ENCODE measurements around the gene TMEM154.
A peak's percentile ranks its signal among the peaks of the same experiment; 100 is the strongest.

TMEM154 gene

GRCh38 chr4:152613841-152614721 is 65.7 kb downstream of the TMEM154 start:
- H3K4me1 Mint-ChIP-seq, result peaks cover 0 to 2% of the 10 kb centered on the region in 2 donors
- peaks cover 0 to 6% of the 10 kb centered on the region in 2 donors for H3K36me3 Mint-ChIP-seq
- H3K27me3 Mint-ChIP-seq, result peaks cover 0 to 7% of the 10 kb centered on the region in 2 donors
- ATAC-seq (replicated peaks), result no peak
- no peaks in the 10 kb centered on the region for H3K9me3 Mint-ChIP-seq
- no peak for DNase-seq
- peak overlapping the region; percentile 9 for H3K27ac Mint-ChIP-seq
- no peak overlapping the region for H3K4me3 Mint-ChIP-seq

GRCh38 chr4:152613351-152613750 is 66.4 kb downstream of the TMEM154 start:
- no peak overlapping the region for H3K27ac Mint-ChIP-seq

GRCh38 chr4:152610131-152610530 is 69.7 kb downstream of the TMEM154 start:
- Mint-ChIP-seq H3K27me3 (peaks cover 0 to 7% of the 10 kb centered on the region in 2 donors), H3K27ac (no peak overlapping the region), H3K4me3 (no peak overlapping the region), H3K4me1 (peaks cover 0 to 2% of the 10 kb centered on the region in 2 donors), H3K9me3 (no peaks in the 10 kb centered on the region), H3K36me3 (peaks cover 6 to 8% of the 10 kb centered on the region in 2 donors)
- DNase-seq, result no peak
- no peak for ATAC-seq (replicated peaks)

More at GRCh38 chr4:152613351-152613750, 66.4 kb downstream of the TMEM154 start:
- Mint-ChIP-seq H3K9me3 (no peaks in the 10 kb centered on the region), H3K36me3 (peaks cover 3 to 8% of the 10 kb centered on the region in 2 donors), H3K4me1 (peaks cover 0 to 2% of the 10 kb centered on the region in 2 donors), H3K27me3 (peaks cover 0 to 7% of the 10 kb centered on the region in 2 donors), H3K4me3 (no peak overlapping the region)
- DNase-seq (no peak), ATAC-seq (replicated peaks) (no peak)

- Mint-ChIP-seq H3K9me3 (no peaks in the 10 kb centered on the region), H3K27ac (no peak overlapping the region), H3K27me3 (peaks cover 0 to 7% of the 10 kb centered on the region in 2 donors), H3K36me3 (peaks cover 6 to 8% of the 10 kb centered on the region in 2 donors), H3K4me1 (peaks cover 0 to 2% of the 10 kb centered on the region in 2 donors), H3K4me3 (no peak overlapping the region)
- DNase-seq, result no peak
- no peak for ATAC-seq (replicated peaks)
These were observed 70.3 kb downstream of the TMEM154 start for GRCh38 chr4:152609481-152609880.

- H3K36me3 Mint-ChIP-seq, result peaks cover 6% of the 10 kb centered on the region in 2 donors
- H3K4me3 Mint-ChIP-seq, result no peak overlapping the region
- no peak overlapping the region for H3K27ac Mint-ChIP-seq
- H3K9me3 Mint-ChIP-seq, result no peaks in the 10 kb centered on the region
- no peaks in the 10 kb centered on the region for H3K4me1 Mint-ChIP-seq
- DNase-seq, result no peak
- no peak for ATAC-seq (replicated peaks)
- peaks cover 0 to 3% of the 10 kb centered on the region in 2 donors for H3K27me3 Mint-ChIP-seq
These were observed 72.6 kb downstream of the TMEM154 start for GRCh38 chr4:152607178-152607577.

GRCh38 chr4:152606753-152607152 is 73.0 kb downstream of the TMEM154 start:
- Mint-ChIP-seq H3K9me3 (no peaks in the 10 kb centered on the region), H3K4me3 (no peak overlapping the region), H3K36me3 (peaks cover 6% of the 10 kb centered on the region in 2 donors), H3K27ac (no peak overlapping the region), H3K4me1 (no peaks in the 10 kb centered on the region), H3K27me3 (peaks cover 0 to 3% of the 10 kb centered on the region in 2 donors)
- DNase-seq (no peak), ATAC-seq (replicated peaks) (no peak)

GRCh38 chr4:152605641-152606335 is 74.0 kb downstream of the TMEM154 start:
- H3K4me1 Mint-ChIP-seq, result no peaks in the 10 kb centered on the region
- H3K9me3 Mint-ChIP-seq, result no peaks in the 10 kb centered on the region
- ATAC-seq (replicated peaks), result no peak
- no peak overlapping the region for H3K27ac Mint-ChIP-seq
- DNase-seq, result no peak
- H3K27me3 Mint-ChIP-seq, result peaks cover 0 to 3% of the 10 kb centered on the region in 2 donors
- peaks cover 6% of the 10 kb centered on the region in 2 donors for H3K36me3 Mint-ChIP-seq
- no peak overlapping the region for H3K4me3 Mint-ChIP-seq

- H3K36me3 Mint-ChIP-seq, result peaks cover 6% of the 10 kb centered on the region in 2 donors
- H3K27me3 Mint-ChIP-seq, result peaks cover 0 to 3% of the 10 kb centered on the region in 2 donors
- H3K4me1 Mint-ChIP-seq, result no peaks in the 10 kb centered on the region
- no peak overlapping the region for H3K27ac Mint-ChIP-seq
- DNase-seq (no peak), ATAC-seq (replicated peaks) (no peak)
- H3K4me3 Mint-ChIP-seq, result no peak overlapping the region
- H3K9me3 Mint-ChIP-seq, result no peaks in the 10 kb centered on the region
These were observed 74.8 kb downstream of the TMEM154 start for GRCh38 chr4:152605031-152605430.

- no peaks in the 10 kb centered on the region for H3K4me1 Mint-ChIP-seq
- peaks cover 0 to 3% of the 10 kb centered on the region in 2 donors for H3K36me3 Mint-ChIP-seq
These were observed 78.6 kb downstream of the TMEM154 start for GRCh38 chr4:152601156-152601555.

GRCh38 chr4:152599636-152600035 is 80.2 kb downstream of the TMEM154 start:
- DNase-seq (no peak), ATAC-seq (replicated peaks) (no peak)
- Mint-ChIP-seq H3K27me3 (no peaks in the 10 kb centered on the region), H3K4me1 (peaks cover 4 to 9% of the 10 kb centered on the region in 2 donors), H3K27ac (no peak overlapping the region), H3K36me3 (no peaks in the 10 kb centered on the region), H3K4me3 (no peak overlapping the region), H3K9me3 (no peaks in the 10 kb centered on the region)

More at GRCh38 chr4:152601156-152601555, 78.6 kb downstream of the TMEM154 start:
- no peaks in the 10 kb centered on the region for H3K27me3 Mint-ChIP-seq
- no peak overlapping the region for H3K4me3 Mint-ChIP-seq
- no peak for DNase-seq
- no peaks in the 10 kb centered on the region for H3K9me3 Mint-ChIP-seq
- H3K27ac Mint-ChIP-seq, result no peak overlapping the region
- no peak for ATAC-seq (replicated peaks)

GRCh38 chr4:152599095-152599494 is 80.7 kb downstream of the TMEM154 start:
- Mint-ChIP-seq H3K27me3 (no peaks in the 10 kb centered on the region), H3K9me3 (no peaks in the 10 kb centered on the region), H3K4me3 (no peak overlapping the region), H3K27ac (no peak overlapping the region), H3K4me1 (peaks cover 4 to 9% of the 10 kb centered on the region in 2 donors), H3K36me3 (no peaks in the 10 kb centered on the region)
- ATAC-seq (replicated peaks), result no peak
- DNase-seq, result no peak

GRCh38 chr4:152598454-152598853 is 81.3 kb downstream of the TMEM154 start:
- Mint-ChIP-seq H3K27ac (no peak overlapping the region), H3K4me3 (no peak overlapping the region), H3K27me3 (no peaks in the 10 kb centered on the region), H3K36me3 (no peaks in the 10 kb centered on the region), H3K4me1 (peaks cover 4 to 9% of the 10 kb centered on the region in 2 donors), H3K9me3 (no peaks in the 10 kb centered on the region)
- DNase-seq, result no peak
- ATAC-seq (replicated peaks), result no peak

GRCh38 chr4:152594978-152595925 is 84.5 kb downstream of the TMEM154 start:
- Mint-ChIP-seq H3K27ac (no peak overlapping the region), H3K36me3 (no peaks in the 10 kb centered on the region), H3K4me3 (no peak overlapping the region), H3K9me3 (no peaks in the 10 kb centered on the region), H3K27me3 (peaks cover 12 to 14% of the 10 kb centered on the region in 2 donors), H3K4me1 (peaks cover 10 to 21% of the 10 kb centered on the region in 2 donors)
- ATAC-seq (replicated peaks), result peak; percentile 75 to 77
- DNase-seq, result no peak

- peaks cover 10 to 21% of the 10 kb centered on the region in 2 donors for H3K4me1 Mint-ChIP-seq
- no peaks in the 10 kb centered on the region for H3K9me3 Mint-ChIP-seq
- no peak overlapping the region for H3K4me3 Mint-ChIP-seq
- no peak for DNase-seq
- peaks cover 12 to 20% of the 10 kb centered on the region in 2 donors for H3K27me3 Mint-ChIP-seq
- no peak for ATAC-seq (replicated peaks)
- no peaks in the 10 kb centered on the region for H3K36me3 Mint-ChIP-seq
- no peak overlapping the region for H3K27ac Mint-ChIP-seq
These were observed 85.7 kb downstream of the TMEM154 start for GRCh38 chr4:152594057-152594456.
